ENCODE data around the gene FITM1. TPM values are rescaled to one million over a fixed set of nuclear protein-coding genes. Genes with fewer than 3 reads are reported as not detected.

FITM1 gene
- total RNA-seq (2022), result 0.47 TPM in 1 of 2 replicates, not detected in the other
- percentile 34 among the genes with signal in this experiment for Bru-seq, nascent RNA
- not detected for BruChase-seq, experiment 1, labeled RNA remaining after a 6-hour chase
- percentile 32 among the genes with signal in this experiment for BruChase-seq, experiment 2, labeled RNA remaining after a 2-hour chase
- long read RNA-seq, result 0 reads

GRCh38 chr14:24130380-24130716, at the start of gene FITM1:
TSS of gene FITM1 (plus strand) at chr14:24130659. CDS start at chr14:24131564, 905 bp downstream.
- Mint-ChIP-seq H3K4me1 (ENCODE audit: insufficient read depth, unreplicated experiment) (peaks cover 21% of the 10 kb centered on the region), H3K36me3 (ENCODE audit: insufficient read depth, unreplicated experiment) (no peaks in the 10 kb centered on the region), H3K9me3 (ENCODE audit: unreplicated experiment) (no peaks in the 10 kb centered on the region), H3K4me3 (ENCODE audit: unreplicated experiment) (no peak within 1 kb of the TSS), H3K27ac (ENCODE audit: low read depth, unreplicated experiment) (no peak within 1 kb of the TSS), H3K27me3 (ENCODE audit: insufficient read depth, unreplicated experiment) (no peaks in the 10 kb centered on the region)
- ChIA-PET CTCF (interaction anchor here (1.1 to 1.8 kb wide), 2 partner anchors 12 to 16 kb away, joined by 3 to 4 read pairs; partner anchors contain the start of genes DCAF11 and NRL), POLR2A (interaction anchor here (0.6 to 12.5 kb wide), 2 partner anchors 14 to 20 kb away, joined by 3 to 252 read pairs; partner anchors contain the start of genes DCAF11 and NRL)
- no TSS peak for BruUV-seq (replicated peaks)
- no peak for DNase-seq (ENCODE audit: unreplicated experiment)
- no peak for TF ChIP-seq CTCF (IDR thresholded peaks at IDR 0.05; ENCODE audit: unreplicated experiment)
- intact Hi-C loops (cut with micrococcal nuclease), result no loop called here

- no peak overlapping the region for H3K27ac Mint-ChIP-seq (ENCODE audit: low read depth, unreplicated experiment)
- intact Hi-C loops (cut with micrococcal nuclease), result loop anchor here (2.0 kb wide), 1 partner anchor 28 kb away; the partner anchor contains the start of gene CARMIL3
- TF ChIP-seq CTCF (IDR thresholded peaks at IDR 0.05; ENCODE audit: unreplicated experiment), result no peak
- peaks cover 25% of the 10 kb centered on the region for H3K27me3 Mint-ChIP-seq (ENCODE audit: insufficient read depth, unreplicated experiment)
- peak; percentile 29 for DNase-seq (ENCODE audit: unreplicated experiment)
- ChIA-PET POLR2A (interaction anchor here (0.6 to 1.4 kb wide), 9 partner anchors 13 to 162 kb away, joined by 3 to 6 read pairs (median 3); partner anchors contain the start of genes CARMIL3, EMC9, MDP1 and PCK2), CTCF (interaction anchor here (0.6 to 4.5 kb wide), 14 partner anchors 10 to 1637 kb away, joined by 3 to 58 read pairs (median 4); partner anchors contain the start of gene PCK2)
- H3K4me3 Mint-ChIP-seq (ENCODE audit: unreplicated experiment), result peak overlapping the region; percentile 74
- H3K4me1 Mint-ChIP-seq (ENCODE audit: insufficient read depth, unreplicated experiment), result no peaks in the 10 kb centered on the region
- no peaks in the 10 kb centered on the region for H3K36me3 Mint-ChIP-seq (ENCODE audit: insufficient read depth, unreplicated experiment)
- no peaks in the 10 kb centered on the region for H3K9me3 Mint-ChIP-seq (ENCODE audit: unreplicated experiment)
- no TSS peak for BruUV-seq (replicated peaks)
These were observed 49.3 kb upstream of the FITM1 start for GRCh38 chr14:24080888-24081738.

GRCh38 chr14:24081739-24082211, 48.7 kb upstream of the FITM1 start:
- CTCF ChIA-PET, result interaction anchor here (0.6 to 4.5 kb wide), 11 partner anchors 10 to 519 kb away, joined by 3 to 58 read pairs (median 4); partner anchors contain the start of gene PCK2
- POLR2A ChIA-PET, result interaction anchor here (0.8 to 1.4 kb wide), 7 partner anchors 12 to 161 kb away, joined by 3 to 6 read pairs (median 3); partner anchors contain the start of genes CARMIL3, MDP1, PCK2 and TINF2
- DNase-seq (ENCODE audit: unreplicated experiment), result no peak
- intact Hi-C loops (cut with micrococcal nuclease), result loop anchor here (2.0 kb wide), 1 partner anchor 29 kb away; the partner anchor contains the start of gene CARMIL3
- Mint-ChIP-seq H3K27me3 (ENCODE audit: insufficient read depth, unreplicated experiment) (peaks cover 25% of the 10 kb centered on the region), H3K36me3 (ENCODE audit: insufficient read depth, unreplicated experiment) (no peaks in the 10 kb centered on the region), H3K4me1 (ENCODE audit: insufficient read depth, unreplicated experiment) (no peaks in the 10 kb centered on the region), H3K27ac (ENCODE audit: low read depth, unreplicated experiment) (no peak overlapping the region), H3K4me3 (ENCODE audit: unreplicated experiment) (peak overlapping the region; percentile 74), H3K9me3 (ENCODE audit: unreplicated experiment) (no peaks in the 10 kb centered on the region)
- no peak for TF ChIP-seq CTCF (IDR thresholded peaks at IDR 0.05; ENCODE audit: unreplicated experiment)
- BruUV-seq (replicated peaks), result no TSS peak

All from MCF 10A (cell line).